ENCODE measurements around the gene CKMT2.

- TF ChIP-seq CTCF (IDR thresholded peaks at IDR 0.05) (no peak), POLR2A (IDR thresholded peaks at IDR 0.05) (no peak)
These were observed 6.2 kb upstream of the CKMT2 start for GRCh38 chr5:81226949-81227348.

All from breast epithelium (tissue), 3 donors.